ENCODE measurements around the gene WRAP73. TPM values are rescaled to one million over a fixed set of nuclear protein-coding genes. Genes with fewer than 3 reads are reported as not detected.
A peak's percentile ranks its signal among the peaks of the same experiment; 100 is the strongest.

The WRAP73 gene
- total and polyA plus RNA-seq, 9 of the 15 experiments (the other 6 are each of a cell fraction or from before 2014, with no cell fraction given) = 4.3 to 51.8 (median 30.1) TPM

DNA sequence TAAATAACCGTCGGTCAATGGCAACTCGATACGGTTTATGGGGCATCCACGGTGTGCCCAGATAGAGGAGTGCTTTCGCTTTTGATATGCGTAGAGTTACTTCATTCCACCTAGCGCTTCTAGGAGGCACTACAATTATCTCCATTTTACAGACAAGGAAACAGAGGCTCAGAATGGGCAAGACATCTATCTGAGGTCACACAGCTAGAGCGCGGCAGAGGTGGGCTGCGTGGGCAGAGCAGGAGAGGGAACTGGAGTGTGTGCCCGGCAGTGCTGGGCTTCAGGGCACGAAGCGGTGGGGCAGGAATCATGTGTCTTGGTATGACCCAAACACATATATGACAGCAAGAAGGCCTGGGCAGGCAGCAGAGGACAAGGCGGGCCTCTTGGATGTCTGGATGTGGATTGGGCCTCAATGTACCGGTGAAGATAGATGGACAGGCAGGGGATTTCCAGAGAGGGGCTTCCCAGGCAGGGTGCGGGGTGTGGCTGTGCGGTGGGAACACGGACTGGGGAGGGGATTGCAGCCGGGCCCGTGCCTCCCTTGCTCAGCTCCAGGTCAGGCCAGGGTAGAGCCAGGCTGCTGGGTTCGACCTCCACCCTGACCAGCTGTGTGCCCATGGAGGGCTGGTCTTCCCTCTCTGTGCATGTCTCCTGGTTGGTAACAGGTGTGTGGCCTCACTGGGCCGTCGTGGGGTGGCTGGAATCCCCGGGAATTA lies 23.6 kb upstream of the WRAP73 start:
- TF ChIP-seq RCOR1 (IDR thresholded peaks at IDR 0.05; ENCODE audit: borderline replicate concordance in 1 of 2, low read depth in 2 of 2, low read length in 2 of 2) (peak in 1 of 2 experiments; percentile 30; a peak in 1 of 4 replicates), ZNF57 (CRISPR knock-in tag; IDR thresholded peaks at IDR 0.05) (no peak), ZFP36 (IDR thresholded peaks at IDR 0.05; ENCODE audit: low read depth, low read length, partially characterized antibody) (peak; percentile 74), BCOR (IDR thresholded peaks at IDR 0.05) (peak; percentile 87), SMARCA5 (IDR thresholded peaks at IDR 0.05) (0 out of 2 replicates have a peak, but pooled peaks have one; percentile 66), CTBP1 (IDR thresholded peaks at IDR 0.05; ENCODE audit: borderline replicate concordance) (no peak), KDM1A (IDR thresholded peaks at IDR 0.05) (peak; percentile 47 to 64; a peak in 2 of 4 replicates)
- Histone ChIP-seq H3K4me2 (ENCODE audit: insufficient read depth, low read length) (no peak overlapping the region), H3K79me2 (ENCODE audit: control insufficient read depth, insufficient read depth, low read length) (no peaks in the 10 kb centered on the region), H4K20me1 (replicated peaks; ENCODE audit: control insufficient read depth, insufficient read depth, low read length) (peaks cover 54% of the 10 kb centered on the region), H3K4me1 (replicated peaks in 1 of 2; ENCODE audit: control insufficient read depth in 2 of 2, insufficient read depth in 2 of 2, low read length in 2 of 2) (peaks cover 3 to 68% of the 10 kb centered on the region in 2 experiments; a peak in 3 of 5 replicates), H3K27me3 (ENCODE audit: control insufficient read depth in 2 of 2, insufficient read depth in 2 of 2, low read length in 2 of 2) (peaks cover 48 to 78% of the 10 kb centered on the region in 2 experiments; a peak in 4 of 5 replicates), H3K27ac (ENCODE audit: extremely low read depth, low read depth, low read length) (no peak overlapping the region), H3K9ac (ENCODE audit: insufficient read depth in 1 of 2, low read depth in 2 of 2, low read length in 2 of 2) (no peak overlapping the region; a peak in 1 of 4 replicates), H2AFZ (ENCODE audit: low read depth, low read length) (no peak overlapping the region), H3K36me3 (ENCODE audit: control insufficient read depth, insufficient read depth, low read length) (no peaks in the 10 kb centered on the region), H3K9me1 (ENCODE audit: control insufficient read depth, insufficient read depth, low read length) (peaks cover 4% of the 10 kb centered on the region), H3K9me3 (replicated peaks; ENCODE audit: control insufficient read depth, insufficient read depth, low read depth, low read length) (no peaks in the 10 kb centered on the region), H3K4me3 (no peak overlapping the region)
- ChIA-PET CTCF (ENCODE audit: low intra/inter-chr PET ratio) (no interaction called here), POLR2A (interaction anchor here (0.6 kb wide), 1 partner anchor 23 kb away, joined by 3 read pairs; the partner anchor contains the start of gene WRAP73)
- 22% methylated on average over 25 of the region's 25 CpGs for WGBS (ENCODE audit: insufficient coverage, low coverage, missing lambda C conversion rate)
- FAIRE-seq = no peak
- no TSS peak for BruUV-seq (replicated peaks)
- DNase-seq (ENCODE audit: extremely low read depth in 1 of 4, low spot score in 3 of 4) = no peak
- intact Hi-C loops (cut with micrococcal nuclease) (no loop called here), in situ Hi-C loops (cut with MboI) (no loop called here)
- ATAC-seq = no peak
